NB4 (cell line): Measurements from ENCODE around the gene JAK3.

Experiments used
- CTCF ChIP-seq: IDR thresholded peaks from one replicate; pipeline ENCODE4 v1.5.1; 2012; ENCODE audit warnings: low read depth, low read length
- MAX ChIP-seq: IDR thresholded peaks from 2 replicates; pipeline ENCODE4 v1.6.1; 2011; ENCODE audit warnings: low read depth, low read length
- MYC ChIP-seq: IDR thresholded peaks from 2 replicates; pipeline ENCODE4 v1.6.1; 2011; ENCODE audit warnings: low read depth, low read length
- POLR2A ChIP-seq: IDR thresholded peaks from 2 replicates; pipeline ENCODE4 v1.6.1; 2011; ENCODE audit warnings: mild to moderate bottlenecking; ENCODE audit not compliant: insufficient read length; ENCODE audit errors: extremely low read depth

- TF ChIP-seq CTCF (no peak), POLR2A (peak; percentile 11), MYC (no peak), MAX (no peak)
These were observed 15.9 kb upstream of the JAK3 start for GRCh38 chr19:17863520-17864182.
